KMS-11 (cell line): ENCODE measurements around the gene CRADD.
"Not testable (repeated sequence)": the region's sequence is repeated elsewhere in the genome, so short reads cannot be mapped to it uniquely, and the experiment has no call there.

Source experiments
- H2AFZ ChIP-seq: fragments of 200-600 bp; sonication (generic); 2 replicates; pipeline ENCODE4 v1.6.1; 2016; ENCODE audit warnings: antibody characterized with exemption, mixed run types, low read depth
- H3K27ac ChIP-seq: fragments of 200-600 bp; sonication (generic); 2 replicates; pipeline ENCODE4 v1.6.1; 2016; ENCODE audit warnings: mild to moderate bottlenecking, mixed run types
- H3K27me3 ChIP-seq: fragments of 200-600 bp; sonication (generic); 2 replicates; pipeline ENCODE4 v1.6.1; 2017; ENCODE audit warnings: mild to moderate bottlenecking, low read depth, mixed run types, moderate library complexity; ENCODE audit not compliant: insufficient read depth
- H3K36me3 ChIP-seq: fragments of 200-600 bp; sonication (generic); 2 replicates; pipeline ENCODE4 v1.6.1; 2017; ENCODE audit warnings: mild to moderate bottlenecking, mixed run types; ENCODE audit not compliant: insufficient read depth
- H3K4me1 ChIP-seq: fragments of 200-600 bp; sonication (generic); 2 replicates; pipeline ENCODE4 v1.6.1; 2016; ENCODE audit warnings: mild to moderate bottlenecking, low read depth, mixed run types; ENCODE audit not compliant: poor library complexity, severe bottlenecking
- H3K4me2 ChIP-seq: fragments of 200-600 bp; sonication (generic); 2 replicates; pipeline ENCODE4 v1.7.0; 2016; ENCODE audit warnings: mild to moderate bottlenecking, mixed run types
- H3K4me3 ChIP-seq: fragments of 200-600 bp; sonication (generic); IDR thresholded peaks from 2 replicates; pipeline ENCODE4 v1.6.1; 2017; ENCODE audit warnings: low read depth, low read length, mixed read lengths; ENCODE audit not compliant: insufficient read depth
- H3K79me2 ChIP-seq: fragments of 200-600 bp; sonication (generic); 2 replicates; pipeline ENCODE4 v1.6.1; 2016; ENCODE audit warnings: low read depth, mixed run types; ENCODE audit not compliant: insufficient read depth
- H3K9ac ChIP-seq: fragments of 200-600 bp; sonication (generic); 2 replicates; pipeline ENCODE4 v1.6.1; 2016; ENCODE audit warnings: mild to moderate bottlenecking, mixed run types
- H4K20me1 ChIP-seq: fragments of 200-600 bp; sonication (generic); 2 replicates; pipeline ENCODE4 v1.6.1; 2016; ENCODE audit warnings: mild to moderate bottlenecking, mixed run types; ENCODE audit not compliant: insufficient read depth
- TF ChIP-seq, protein P1 (sequence below): fragments of 200-600 bp; sonication (generic); conservative IDR thresholded peaks from 2 replicates; pipeline ENCODE4 v1.6.1; 2017; ENCODE audit warnings: low read depth, mild to moderate bottlenecking, antibody characterized with exemption, low read length, moderate library complexity, mixed read lengths

CRADD gene

DNA sequence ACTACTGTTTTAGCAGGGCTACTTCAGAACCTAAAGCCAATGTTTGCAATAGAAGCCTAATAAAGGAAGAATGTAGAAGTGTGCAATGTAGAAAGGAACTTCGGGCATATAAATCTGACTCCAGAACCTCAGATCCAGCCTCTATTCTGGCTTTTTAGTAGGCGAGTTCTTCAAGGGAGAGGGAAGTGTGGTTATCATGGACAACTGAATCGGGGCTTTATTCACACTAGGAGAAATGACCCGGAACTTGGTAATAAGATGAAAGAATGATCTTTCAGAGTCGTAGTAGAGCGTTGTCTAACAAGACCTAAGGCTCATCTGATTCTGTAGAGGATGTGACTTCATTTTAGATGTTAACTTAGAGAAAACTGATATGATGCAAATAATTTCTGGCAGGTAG lies 72.9 kb downstream of the CRADD start:
- Histone ChIP-seq H3K9ac (no peak overlapping the region), H3K4me1 (no peaks in the 10 kb centered on the region), H3K27ac (no peak overlapping the region), H3K79me2 (no peaks in the 10 kb centered on the region), H4K20me1 (no peaks in the 10 kb centered on the region), H3K4me3 (no peak overlapping the region), H3K4me2 (no peak overlapping the region), H2AFZ (no peak overlapping the region), H3K27me3 (no peaks in the 10 kb centered on the region), H3K36me3 (no peaks in the 10 kb centered on the region)
- TF ChIP-seq, protein P1, sequence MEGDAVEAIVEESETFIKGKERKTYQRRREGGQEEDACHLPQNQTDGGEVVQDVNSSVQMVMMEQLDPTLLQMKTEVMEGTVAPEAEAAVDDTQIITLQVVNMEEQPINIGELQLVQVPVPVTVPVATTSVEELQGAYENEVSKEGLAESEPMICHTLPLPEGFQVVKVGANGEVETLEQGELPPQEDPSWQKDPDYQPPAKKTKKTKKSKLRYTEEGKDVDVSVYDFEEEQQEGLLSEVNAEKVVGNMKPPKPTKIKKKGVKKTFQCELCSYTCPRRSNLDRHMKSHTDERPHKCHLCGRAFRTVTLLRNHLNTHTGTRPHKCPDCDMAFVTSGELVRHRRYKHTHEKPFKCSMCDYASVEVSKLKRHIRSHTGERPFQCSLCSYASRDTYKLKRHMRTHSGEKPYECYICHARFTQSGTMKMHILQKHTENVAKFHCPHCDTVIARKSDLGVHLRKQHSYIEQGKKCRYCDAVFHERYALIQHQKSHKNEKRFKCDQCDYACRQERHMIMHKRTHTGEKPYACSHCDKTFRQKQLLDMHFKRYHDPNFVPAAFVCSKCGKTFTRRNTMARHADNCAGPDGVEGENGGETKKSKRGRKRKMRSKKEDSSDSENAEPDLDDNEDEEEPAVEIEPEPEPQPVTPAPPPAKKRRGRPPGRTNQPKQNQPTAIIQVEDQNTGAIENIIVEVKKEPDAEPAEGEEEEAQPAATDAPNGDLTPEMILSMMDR = no peak

DNA sequence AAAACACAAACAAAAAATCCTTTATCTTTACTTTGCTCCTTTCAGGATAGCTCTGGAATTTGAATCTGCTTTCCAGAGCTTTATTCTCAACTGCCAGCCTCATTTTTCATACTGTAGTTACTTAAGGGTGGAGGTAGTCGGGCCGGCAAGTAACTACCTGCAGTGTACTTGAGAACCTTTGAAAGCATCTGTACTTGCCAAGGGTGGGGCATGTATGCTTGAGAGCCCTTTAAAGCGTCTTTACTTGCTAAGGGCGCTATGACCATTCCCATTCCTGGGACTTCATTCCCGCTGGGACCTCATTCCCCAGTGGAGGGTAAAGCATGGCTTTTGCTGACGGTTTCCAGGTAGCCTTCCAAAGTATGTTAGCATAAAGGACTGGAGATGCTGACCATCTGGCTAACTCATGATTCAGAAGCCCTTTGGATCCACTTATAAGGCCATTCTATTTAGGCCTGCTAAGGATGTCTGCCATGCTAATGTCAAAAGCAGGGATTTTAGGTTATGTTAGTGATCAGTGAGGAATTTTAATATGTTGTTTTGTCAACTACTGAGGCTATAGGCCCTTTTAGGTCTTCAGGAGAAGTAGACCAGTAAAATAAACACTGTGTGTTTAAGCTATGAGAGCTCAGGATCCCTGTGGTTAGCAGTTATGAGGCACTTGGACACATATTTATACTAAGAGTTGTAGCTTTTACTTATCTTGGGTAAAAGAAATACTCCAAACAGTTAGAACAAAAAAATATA lies 74.9 kb downstream of the CRADD start:
- Histone ChIP-seq H3K27ac (no peak overlapping the region), H3K27me3 (no peaks in the 10 kb centered on the region), H3K9ac (no peak overlapping the region), H3K4me3 (no peak overlapping the region), H4K20me1 (no peaks in the 10 kb centered on the region), H3K4me1 (no peaks in the 10 kb centered on the region), H3K4me2 (no peak overlapping the region), H3K36me3 (no peaks in the 10 kb centered on the region), H2AFZ (no peak overlapping the region), H3K79me2 (no peaks in the 10 kb centered on the region)
- TF ChIP-seq, protein P1 = no peak

DNA sequence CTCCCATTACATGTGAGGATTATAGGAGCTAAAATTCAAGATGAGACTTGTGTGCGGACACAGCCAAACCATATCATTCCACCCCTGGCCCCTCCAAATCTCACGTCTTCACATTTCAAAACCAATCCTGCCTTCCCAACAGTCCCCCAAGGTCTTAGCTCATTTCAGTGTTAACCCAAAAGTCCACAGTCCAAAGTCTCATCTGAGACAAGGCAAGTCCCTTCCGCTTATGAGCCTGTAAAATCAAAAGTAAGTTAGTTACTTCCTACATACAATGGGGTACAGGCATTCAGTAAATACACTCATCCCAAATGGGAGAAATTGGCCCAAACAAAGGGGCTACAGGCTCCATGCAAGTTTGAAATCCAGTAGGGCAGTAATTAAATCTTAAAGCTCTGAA lies 76.1 kb downstream of the CRADD start:
- Histone ChIP-seq H3K27me3 (no peaks in the 10 kb centered on the region), H3K36me3 (no peaks in the 10 kb centered on the region), H3K4me3 (no peak overlapping the region), H3K4me2 (no peak overlapping the region), H4K20me1 (no peaks in the 10 kb centered on the region), H3K79me2 (no peaks in the 10 kb centered on the region), H3K27ac (no peak overlapping the region), H3K4me1 (no peaks in the 10 kb centered on the region), H3K9ac (no peak overlapping the region), H2AFZ (no peak overlapping the region)
- TF ChIP-seq, protein P1 = no peak

DNA sequence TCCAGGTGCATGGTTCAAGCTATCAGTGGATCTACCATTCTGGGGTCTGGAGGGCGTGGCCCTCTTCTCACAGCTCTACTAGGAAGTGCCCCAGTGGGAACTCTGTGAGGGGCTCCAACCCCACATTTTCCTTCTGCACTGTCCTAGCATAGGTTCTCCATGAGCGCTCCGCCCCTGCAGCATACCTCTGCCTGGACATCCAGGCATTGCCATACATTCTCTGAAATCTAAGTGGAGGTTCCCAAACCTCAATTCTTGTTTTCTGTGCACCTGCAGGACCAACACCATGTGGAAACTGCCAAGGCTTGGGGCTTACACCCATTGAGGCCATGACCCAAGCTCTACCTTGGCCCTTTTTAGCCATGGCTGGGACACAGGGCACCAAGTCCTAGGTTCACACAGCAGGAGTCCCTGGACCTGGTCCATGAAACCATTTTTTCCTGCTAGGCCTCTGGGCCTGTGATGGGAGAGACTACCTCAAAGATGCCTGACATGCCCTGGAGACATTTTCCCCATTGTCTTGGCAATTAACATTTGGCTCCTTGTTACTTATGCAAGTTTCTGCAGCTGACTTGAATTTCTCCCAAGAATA lies 76.8 kb downstream of the CRADD start:
- TF ChIP-seq, protein P1 = no peak

DNA sequence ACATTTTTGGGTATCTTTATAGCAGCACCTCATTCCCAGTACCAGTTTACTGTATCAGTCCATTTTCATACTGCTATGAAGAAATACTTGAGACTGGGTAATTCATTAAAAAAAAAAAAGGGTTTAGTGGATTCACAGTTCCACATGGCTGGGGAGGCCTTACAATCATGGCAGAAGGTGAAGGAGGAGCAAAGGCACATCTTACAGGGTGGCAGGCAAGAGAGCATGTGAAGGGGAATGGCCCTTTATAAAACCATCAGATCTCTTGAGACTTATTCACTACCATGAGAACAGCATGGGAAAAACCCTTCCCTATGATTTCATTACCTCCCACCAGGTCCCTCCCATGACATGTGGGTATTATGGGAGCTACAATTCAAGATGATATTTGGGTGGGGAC lies 77.7 kb downstream of the CRADD start:
- H3K27ac ChIP-seq, H4K20me1 ChIP-seq, H3K27me3 ChIP-seq, H3K4me3 ChIP-seq, H3K4me1 ChIP-seq, H3K79me2 ChIP-seq, H3K36me3 ChIP-seq, H3K4me2 ChIP-seq, H2AFZ ChIP-seq, H3K9ac ChIP-seq: not testable (repeated sequence)

More for the DNA sequence above, 76.8 kb downstream of the CRADD start:
- H2AFZ ChIP-seq = no peak overlapping the region
- no peak overlapping the region for H3K9ac ChIP-seq
- H3K4me1 ChIP-seq = no peaks in the 10 kb centered on the region
- no peaks in the 10 kb centered on the region for H3K27me3 ChIP-seq
- H3K4me2 ChIP-seq = no peak overlapping the region
- no peak overlapping the region for H3K4me3 ChIP-seq
- H3K27ac ChIP-seq = no peak overlapping the region
- H3K36me3 ChIP-seq = no peaks in the 10 kb centered on the region
- H4K20me1 ChIP-seq = no peaks in the 10 kb centered on the region
- H3K79me2 ChIP-seq = no peaks in the 10 kb centered on the region
